Osteocyte (in vitro differentiated cells): ENCODE data around the gene FDXR. TPM values are rescaled to one million over a fixed set of nuclear protein-coding genes. Genes with fewer than 3 reads are reported as not detected.

Experiments
- DNase-seq: peaks from one replicate; pipeline ENCODE4 v3.0.0; 2021; ENCODE audit warnings: mixed read lengths; ENCODE audit not compliant: unreplicated experiment; ENCODE audit errors: extremely low spot score
- H3K27ac Mint-ChIP-seq: one replicate; pipeline ENCODE4 v1.8.0; 2021; ENCODE audit warnings: mild to moderate bottlenecking, mixed read lengths; ENCODE audit not compliant: unreplicated experiment
- H3K27me3 Mint-ChIP-seq: one replicate; pipeline ENCODE4 v1.8.0; 2021; ENCODE audit warnings: mixed read lengths; ENCODE audit not compliant: unreplicated experiment
- H3K36me3 Mint-ChIP-seq: one replicate; pipeline ENCODE4 v1.8.0; 2021; ENCODE audit warnings: mixed read lengths; ENCODE audit not compliant: unreplicated experiment
- H3K4me1 Mint-ChIP-seq: one replicate; pipeline ENCODE4 v1.8.0; 2021; ENCODE audit warnings: mixed read lengths; ENCODE audit not compliant: unreplicated experiment
- H3K4me3 Mint-ChIP-seq: one replicate; pipeline ENCODE4 v1.8.0; 2021; ENCODE audit warnings: mild to moderate bottlenecking, moderate library complexity, mixed read lengths; ENCODE audit not compliant: unreplicated experiment
- H3K9me3 Mint-ChIP-seq: one replicate; pipeline ENCODE4 v1.8.0; 2021; ENCODE audit warnings: mixed read lengths; ENCODE audit not compliant: unreplicated experiment
- total RNA-seq: library from RNA; stranded (reverse); gene quantifications from 2 replicates; pipeline ENCODE4 v1.2.1, GENCODE V29; 2021
- TF ChIP-seq, protein P1 (sequence below): fragments of 200-600 bp; sonication (generic); IDR thresholded peaks from 2 replicates; pipeline ENCODE4 v1.5.0; 2021; ENCODE audit warnings: antibody characterized with exemption, mild to moderate bottlenecking, moderate library complexity

Gene FDXR
- total RNA-seq, 1 donor from 2014 or later = 11.2 TPM

DNA sequence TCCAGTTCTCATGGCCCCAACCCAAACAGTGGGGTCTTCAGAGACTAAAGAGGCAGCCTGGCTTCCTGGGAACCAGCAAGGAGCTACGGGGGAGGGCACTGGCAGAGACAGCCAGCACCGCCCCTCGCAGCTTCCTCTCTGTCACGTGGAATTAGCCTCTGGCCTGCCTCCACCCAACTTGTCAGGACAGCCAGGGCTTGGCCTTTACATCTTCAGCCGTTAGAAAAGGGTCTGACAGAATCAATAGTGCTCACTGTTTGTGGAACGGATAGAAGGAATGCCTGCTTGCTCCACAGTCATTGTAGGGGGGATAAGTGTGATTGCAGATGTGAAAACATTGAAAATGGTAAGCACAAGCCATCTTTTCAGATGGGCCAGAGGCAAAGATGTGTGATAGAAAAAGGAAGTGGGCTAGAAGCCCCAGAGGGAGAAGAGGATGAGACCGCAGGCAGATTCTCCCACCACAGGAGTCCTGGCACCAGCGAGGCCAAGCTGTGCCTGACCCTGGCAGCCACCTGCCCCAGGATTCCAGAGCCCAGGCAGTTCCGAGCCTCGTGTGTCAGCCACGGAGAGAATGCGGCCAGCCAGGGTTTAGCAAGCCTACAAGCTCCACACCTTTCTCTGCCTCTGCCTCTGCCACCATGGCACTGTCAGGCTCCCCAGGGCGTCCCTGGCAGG, 31.7 kb downstream of the FDXR start:
- peaks cover 7% of the 10 kb centered on the region for H3K36me3 Mint-ChIP-seq
- H3K4me3 Mint-ChIP-seq = no peak overlapping the region
- no peaks in the 10 kb centered on the region for H3K27me3 Mint-ChIP-seq
- no peaks in the 10 kb centered on the region for H3K9me3 Mint-ChIP-seq
- TF ChIP-seq, protein P1, sequence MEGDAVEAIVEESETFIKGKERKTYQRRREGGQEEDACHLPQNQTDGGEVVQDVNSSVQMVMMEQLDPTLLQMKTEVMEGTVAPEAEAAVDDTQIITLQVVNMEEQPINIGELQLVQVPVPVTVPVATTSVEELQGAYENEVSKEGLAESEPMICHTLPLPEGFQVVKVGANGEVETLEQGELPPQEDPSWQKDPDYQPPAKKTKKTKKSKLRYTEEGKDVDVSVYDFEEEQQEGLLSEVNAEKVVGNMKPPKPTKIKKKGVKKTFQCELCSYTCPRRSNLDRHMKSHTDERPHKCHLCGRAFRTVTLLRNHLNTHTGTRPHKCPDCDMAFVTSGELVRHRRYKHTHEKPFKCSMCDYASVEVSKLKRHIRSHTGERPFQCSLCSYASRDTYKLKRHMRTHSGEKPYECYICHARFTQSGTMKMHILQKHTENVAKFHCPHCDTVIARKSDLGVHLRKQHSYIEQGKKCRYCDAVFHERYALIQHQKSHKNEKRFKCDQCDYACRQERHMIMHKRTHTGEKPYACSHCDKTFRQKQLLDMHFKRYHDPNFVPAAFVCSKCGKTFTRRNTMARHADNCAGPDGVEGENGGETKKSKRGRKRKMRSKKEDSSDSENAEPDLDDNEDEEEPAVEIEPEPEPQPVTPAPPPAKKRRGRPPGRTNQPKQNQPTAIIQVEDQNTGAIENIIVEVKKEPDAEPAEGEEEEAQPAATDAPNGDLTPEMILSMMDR = no peak
- peak overlapping the region; percentile 67 for H3K27ac Mint-ChIP-seq
- H3K4me1 Mint-ChIP-seq = peaks cover 26% of the 10 kb centered on the region
- no peak for DNase-seq

DNA sequence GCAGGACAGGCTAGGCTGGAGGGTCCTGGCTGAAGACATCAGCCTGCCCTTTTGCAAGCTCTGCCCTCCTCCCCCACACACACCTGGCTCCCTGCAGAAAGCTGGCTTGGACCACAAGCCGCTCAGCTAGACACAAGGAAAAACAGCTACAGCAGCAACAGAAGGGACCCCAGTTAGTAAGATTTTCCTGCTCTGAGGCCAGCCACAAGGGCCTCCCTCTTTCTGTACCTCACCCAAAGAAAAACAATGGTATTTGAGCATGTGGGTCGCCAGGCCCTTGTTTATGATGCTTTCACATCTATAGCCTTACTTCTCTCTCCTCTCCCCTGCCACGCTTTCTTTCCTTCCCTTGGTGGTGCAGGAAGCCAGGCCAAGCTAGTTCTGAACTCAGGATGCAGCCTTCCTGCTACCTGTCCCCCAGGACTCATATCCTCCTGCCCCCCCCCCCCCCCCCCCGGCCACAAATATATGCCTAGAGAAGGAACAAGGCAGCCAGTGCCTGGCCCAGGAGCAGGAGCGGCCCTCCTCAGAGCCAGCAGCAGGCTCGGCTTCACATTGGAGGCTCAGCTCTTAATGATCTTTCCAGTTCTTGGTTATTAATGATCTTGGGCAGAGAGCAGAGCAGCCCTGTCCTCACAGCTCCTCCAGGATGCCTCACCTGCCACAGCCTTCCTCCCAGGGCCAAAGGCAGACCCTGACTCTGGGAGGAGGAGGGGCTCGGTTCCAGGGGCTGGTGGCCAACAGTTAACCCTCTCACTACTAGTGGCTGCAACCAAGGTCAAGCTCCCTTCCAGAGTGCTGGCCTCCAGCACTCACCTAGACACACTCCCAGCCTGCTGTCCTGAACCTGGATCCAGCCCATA, 32.6 kb downstream of the FDXR start:
- H3K27ac Mint-ChIP-seq = peak overlapping the region; percentile 67
- H3K36me3 Mint-ChIP-seq = peaks cover 10% of the 10 kb centered on the region
- H3K27me3 Mint-ChIP-seq = no peaks in the 10 kb centered on the region
- H3K9me3 Mint-ChIP-seq = no peaks in the 10 kb centered on the region
- DNase-seq = no peak
- H3K4me1 Mint-ChIP-seq = peaks cover 26% of the 10 kb centered on the region
- TF ChIP-seq, protein P1 = no peak
- H3K4me3 Mint-ChIP-seq = no peak overlapping the region

DNA sequence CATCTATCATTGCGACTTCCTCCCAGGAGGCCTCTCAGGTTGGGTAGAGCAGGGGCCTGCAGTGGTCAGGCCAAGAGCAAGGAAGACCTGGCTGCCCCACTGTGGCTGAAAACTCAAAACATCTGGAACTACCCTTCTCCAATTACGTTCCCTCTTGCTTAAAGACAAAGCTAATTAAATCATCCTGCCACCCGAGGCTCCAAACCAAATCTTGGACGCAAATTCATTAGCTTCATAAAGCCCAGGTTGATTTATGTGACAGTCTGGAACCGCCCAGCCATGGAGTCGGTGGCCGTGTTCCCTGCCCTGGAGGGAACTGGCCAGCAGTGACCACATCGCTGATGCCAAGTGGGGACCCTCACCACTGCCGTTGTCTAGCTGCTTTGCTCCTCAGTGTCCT, 34.5 kb downstream of the FDXR start:
- Mint-ChIP-seq H3K27ac (no peak overlapping the region), H3K36me3 (peaks cover 10% of the 10 kb centered on the region), H3K4me3 (no peak overlapping the region), H3K9me3 (no peaks in the 10 kb centered on the region), H3K27me3 (no peaks in the 10 kb centered on the region), H3K4me1 (peaks cover 26% of the 10 kb centered on the region)
- TF ChIP-seq, protein P1 = no peak
- DNase-seq = no peak

DNA sequence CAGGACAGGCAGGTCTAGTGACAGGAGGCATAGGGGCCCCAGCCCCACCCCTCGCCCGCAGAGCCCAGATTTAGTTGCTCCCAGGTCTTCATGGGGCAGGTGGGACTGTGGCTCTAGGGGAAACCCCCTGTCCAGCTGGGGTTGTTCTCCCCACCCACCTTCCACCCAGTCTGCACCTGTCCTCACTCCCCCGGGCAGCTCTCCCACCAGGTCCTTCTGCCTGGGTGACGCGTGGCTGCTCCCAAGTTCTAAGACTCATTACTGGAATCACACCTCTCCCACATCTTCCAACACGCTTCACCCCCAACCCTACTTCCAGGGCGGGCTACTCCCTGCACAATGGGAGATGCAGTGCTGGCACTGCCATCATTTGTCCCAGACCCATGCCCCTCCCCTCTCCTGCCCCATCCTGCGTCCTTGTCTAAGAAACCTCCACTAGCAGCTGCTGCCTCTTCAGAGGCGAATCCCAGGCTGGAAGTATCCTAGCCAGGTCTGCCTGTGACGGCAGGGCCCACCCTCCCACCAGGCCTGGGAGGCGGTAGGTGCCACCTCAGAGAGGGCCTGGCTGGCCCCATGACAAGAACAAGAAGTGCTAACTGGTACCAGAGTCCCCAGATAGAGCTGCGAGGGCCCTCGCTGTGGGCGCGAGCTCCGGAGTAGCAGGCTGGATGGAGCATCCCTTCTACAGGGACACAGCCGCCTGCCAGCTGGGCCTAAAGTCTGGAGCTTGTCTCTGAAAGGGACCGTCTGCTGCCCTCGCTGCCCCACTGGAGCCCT, 35.9 kb downstream of the FDXR start:
- Mint-ChIP-seq H3K9me3 (no peaks in the 10 kb centered on the region), H3K27ac (no peak overlapping the region), H3K27me3 (no peaks in the 10 kb centered on the region), H3K36me3 (peaks cover 10% of the 10 kb centered on the region), H3K4me1 (peaks cover 22% of the 10 kb centered on the region), H3K4me3 (no peak overlapping the region)
- TF ChIP-seq, protein P1 = no peak
- DNase-seq = no peak
